ENCODE data around the gene ZNF385C.
"Not testable (repeated sequence)": the region's sequence is repeated elsewhere in the genome, so short reads cannot be mapped to it uniquely, and the experiment has no call there.

Gene ZNF385C

DNA sequence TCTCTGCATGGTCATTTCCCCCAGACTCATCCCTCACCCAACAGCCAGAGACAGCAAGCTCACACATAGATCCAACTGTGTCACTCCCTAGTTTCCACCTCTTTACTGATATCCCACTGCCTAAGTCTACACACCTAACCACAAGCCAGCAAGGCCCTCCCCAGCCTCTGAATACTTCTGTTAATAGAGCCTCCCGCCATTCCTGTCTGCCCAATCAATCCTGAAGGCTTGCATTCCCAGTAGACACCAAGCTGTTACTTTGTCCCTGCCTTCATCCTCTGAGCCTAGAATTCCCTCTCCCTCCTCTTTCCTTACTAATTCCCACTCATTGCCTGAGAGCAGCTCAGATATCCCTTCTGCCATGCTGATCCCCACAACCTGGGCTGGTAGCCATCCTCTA is 52.6 kb downstream of the ZNF385C start:
- no peak for DNase-seq

DNA sequence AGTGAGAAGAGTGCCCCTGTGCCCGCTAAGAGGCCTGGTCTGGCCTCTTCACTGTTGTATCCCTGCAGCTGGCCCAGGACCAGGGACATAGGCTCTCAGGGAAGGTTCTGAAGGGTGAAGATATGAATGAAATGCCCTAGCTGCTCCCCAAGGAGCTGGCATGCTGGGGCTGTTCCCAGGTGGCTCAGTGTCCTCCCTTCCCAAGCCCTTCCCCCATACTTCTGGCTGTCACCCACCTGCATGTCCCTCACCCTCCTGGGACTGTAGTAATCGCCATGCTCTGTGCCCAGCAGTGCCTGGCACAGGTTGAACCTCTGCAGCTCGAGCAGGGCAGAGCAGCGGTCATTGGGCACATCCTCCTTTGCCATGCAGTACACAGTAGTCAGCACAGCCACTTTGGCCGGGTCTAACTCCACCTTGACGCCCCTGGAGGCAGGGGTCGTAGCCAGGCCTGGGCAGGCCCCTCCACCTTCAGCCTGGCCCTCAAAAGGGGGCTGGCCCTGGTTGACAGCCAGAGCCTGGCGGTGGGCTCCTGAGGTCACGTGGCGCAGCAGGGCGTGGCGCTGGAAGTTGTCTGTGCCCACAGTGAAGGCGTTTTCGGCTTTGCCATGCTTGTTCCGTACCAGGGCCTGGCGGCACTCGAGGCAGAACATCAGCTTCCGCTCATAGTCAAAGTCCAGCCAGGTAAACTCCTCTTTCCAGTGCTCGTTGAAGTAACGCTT is 55.5 kb downstream of the ZNF385C start:
- no peak for DNase-seq

GRCh38 chr17:42041619-42042018 is 56.7 kb downstream of the ZNF385C start:
- DNase-seq, result no peak

DNA sequence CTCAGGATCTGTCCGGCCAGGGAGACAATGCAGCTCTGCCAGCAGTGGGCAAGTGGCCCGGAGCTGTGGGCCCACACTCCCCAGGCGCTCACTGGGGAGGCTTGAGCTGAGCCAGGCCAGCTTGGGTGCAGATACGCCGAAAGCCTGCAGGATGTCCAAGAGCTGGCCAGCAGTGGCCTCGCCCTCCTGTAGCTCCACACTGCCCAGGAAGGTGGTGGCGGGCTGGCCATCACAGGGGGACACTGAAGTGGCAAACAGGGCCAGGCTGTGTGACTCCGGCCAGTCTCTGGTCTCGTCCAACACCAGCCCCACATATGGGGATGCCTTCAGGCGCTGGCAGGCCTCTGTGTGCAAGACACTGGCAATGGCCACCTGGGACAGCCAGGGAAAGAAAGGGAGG is 57.5 kb downstream of the ZNF385C start:
- no peak for DNase-seq

DNA sequence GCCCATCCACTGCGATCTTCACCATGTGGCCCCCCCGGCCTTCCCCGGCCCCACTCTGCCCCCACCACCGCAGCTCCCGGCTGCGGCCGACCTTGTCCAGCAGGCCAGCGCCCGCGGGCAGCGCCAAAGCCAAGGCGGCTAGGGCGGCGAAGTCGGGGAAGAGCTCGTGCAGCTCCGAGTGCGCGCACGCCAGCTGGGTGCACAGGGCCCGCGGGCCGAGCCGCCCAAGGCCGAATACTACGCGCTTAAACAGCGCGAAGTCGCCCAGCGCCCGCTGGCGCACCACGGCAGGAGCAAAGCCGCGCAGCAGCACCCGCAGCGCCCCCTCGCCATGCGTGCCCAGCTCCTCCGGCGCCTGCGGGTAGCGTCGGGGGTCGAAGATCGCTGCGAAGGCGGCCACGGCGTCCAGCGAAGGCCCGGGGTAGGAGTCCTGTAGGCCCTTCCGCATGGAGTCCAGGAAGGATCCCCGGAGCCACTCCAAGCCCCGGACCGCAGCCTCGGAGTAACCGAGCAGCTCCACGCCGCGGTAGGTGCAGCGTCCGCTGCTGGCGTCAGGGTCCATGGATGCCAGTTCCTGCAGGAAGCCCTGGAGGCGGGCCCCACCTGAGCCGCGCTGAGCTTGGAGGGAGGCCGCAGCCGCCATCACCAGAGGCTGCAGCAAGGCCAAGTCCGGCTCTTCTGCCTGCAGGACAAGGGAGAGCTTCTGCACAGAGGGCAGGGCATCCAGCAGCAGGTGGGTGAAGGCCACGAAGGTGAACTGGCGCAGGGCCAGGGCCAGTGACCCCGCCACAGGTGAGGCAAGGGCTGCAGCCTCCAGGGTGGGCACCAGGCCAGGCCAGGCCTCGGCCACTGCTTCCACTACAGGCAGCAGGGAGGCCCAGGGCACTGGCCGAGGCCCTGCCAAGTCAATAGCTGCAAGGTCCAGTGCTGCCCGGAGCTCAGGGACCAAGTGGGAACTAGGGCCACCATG is 58.2 kb downstream of the ZNF385C start:
- no peak for DNase-seq

GRCh38 chr17:42038221-42038973 is 59.9 kb downstream of the ZNF385C start:
- DNase-seq, result no peak

- DNase-seq, result no peak
Measured at GRCh38 chr17:42034059-42034458, 64.2 kb downstream of the ZNF385C start.

- DNase-seq, result no peak
Measured at GRCh38 chr17:42031584-42031983, 66.7 kb downstream of the ZNF385C start.

DNA sequence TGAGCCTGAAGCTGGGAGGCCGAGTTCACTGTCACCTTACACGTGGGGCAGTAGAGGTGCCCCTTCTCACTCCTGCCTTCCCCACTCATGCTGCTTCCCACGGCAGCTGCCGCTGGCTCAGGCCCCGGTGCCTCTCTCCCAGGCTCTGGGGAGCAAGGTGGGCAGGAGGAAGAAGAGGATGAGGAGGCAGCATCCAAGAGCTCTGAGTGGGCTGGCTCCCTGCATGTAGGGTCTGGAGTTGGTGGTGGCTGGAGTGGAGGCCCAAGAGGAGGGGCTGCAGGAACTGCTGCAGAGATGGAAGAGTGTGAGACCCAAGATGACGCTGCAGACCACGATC is 69.5 kb downstream of the ZNF385C start:
- no peak for DNase-seq

DNA sequence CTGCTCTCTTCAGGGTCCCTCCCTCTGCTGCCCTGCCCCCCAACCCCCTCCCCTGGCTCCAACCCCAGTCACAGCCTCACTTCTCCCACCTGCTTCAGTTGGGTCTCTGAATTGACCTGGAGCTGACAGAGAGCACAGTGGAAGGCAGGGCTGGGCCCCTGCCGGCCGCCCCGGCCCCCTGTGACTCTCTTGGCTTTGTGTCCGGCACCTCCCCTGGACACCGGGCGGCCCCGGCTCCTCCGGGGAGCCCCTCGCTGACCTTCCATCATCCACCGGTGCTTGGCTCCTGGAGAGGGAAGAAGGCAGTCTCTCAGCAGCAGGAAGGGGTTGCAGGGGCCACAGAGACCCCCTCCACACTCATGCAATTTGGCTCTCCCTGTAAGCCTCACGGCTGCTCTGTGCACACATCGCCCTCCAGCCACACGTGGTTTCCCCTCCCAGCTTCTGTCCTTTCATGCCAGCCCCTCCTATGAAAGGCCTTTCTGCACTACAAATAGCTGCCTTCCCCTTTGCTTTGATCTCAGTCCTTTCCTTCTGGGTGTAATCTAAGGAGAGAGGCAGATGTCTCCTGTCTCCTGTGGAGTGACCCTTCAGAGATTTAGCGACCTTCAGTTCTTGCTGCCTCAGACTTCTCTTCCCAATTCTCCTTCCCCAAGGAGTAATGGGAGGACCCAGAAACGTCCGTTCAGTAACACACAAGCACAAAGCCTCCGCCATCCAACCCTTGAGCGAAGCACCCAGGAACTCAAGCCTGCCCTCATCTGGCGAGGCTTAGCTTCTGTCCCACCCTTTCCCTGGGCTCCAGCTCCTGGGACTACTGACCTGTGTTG is 70.1 kb downstream of the ZNF385C start:
- no peak for DNase-seq

GRCh38 chr17:42027590-42027889 is 70.7 kb downstream of the ZNF385C start:
- no peak for DNase-seq

GRCh38 chr17:42026857-42027589 is 71.2 kb downstream of the ZNF385C start:
- no peak for DNase-seq

DNA sequence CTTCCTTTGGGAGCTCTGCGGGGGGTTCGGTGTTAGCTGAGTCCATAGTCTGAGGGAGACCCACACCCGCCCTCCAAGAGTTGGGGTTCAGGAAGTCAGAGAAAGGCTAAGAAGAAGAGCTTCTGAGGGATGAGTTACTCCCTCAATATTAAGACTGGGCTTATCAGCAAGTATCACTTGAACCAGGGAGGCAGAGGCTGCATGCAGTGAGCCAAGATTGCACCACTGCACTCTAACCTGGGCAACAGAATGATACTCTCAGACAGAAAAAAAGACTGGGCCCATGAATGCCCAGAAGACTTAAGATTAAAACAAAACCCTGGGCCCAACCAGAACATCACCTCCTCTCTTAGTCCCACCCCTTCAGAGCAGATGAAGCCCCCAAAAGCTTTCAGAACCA is 72.3 kb downstream of the ZNF385C start:
- DNase-seq, result no peak

DNA sequence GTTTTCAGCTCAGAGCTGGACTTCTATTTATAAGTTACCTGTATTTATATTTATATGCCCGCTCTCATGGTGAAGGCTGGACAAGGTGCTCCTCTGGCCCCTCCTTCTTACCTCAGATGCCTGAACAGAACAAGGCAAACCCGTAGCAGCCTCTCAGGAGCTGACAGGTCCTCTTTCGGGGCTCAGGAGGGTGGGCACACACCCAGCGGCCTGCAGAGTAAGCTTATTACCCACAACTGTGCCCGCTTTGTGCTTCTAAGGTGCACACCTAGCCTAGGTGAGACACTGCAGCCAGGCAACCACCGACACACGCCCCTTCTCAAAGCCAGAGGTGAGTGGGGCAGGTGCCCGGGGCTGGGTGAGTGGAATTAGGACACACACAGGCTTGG is 73.1 kb downstream of the ZNF385C start:
- DNase-seq, result no peak

- DNase-seq, result no peak
Measured at GRCh38 chr17:42023524-42024349, 74.5 kb downstream of the ZNF385C start.

DNA sequence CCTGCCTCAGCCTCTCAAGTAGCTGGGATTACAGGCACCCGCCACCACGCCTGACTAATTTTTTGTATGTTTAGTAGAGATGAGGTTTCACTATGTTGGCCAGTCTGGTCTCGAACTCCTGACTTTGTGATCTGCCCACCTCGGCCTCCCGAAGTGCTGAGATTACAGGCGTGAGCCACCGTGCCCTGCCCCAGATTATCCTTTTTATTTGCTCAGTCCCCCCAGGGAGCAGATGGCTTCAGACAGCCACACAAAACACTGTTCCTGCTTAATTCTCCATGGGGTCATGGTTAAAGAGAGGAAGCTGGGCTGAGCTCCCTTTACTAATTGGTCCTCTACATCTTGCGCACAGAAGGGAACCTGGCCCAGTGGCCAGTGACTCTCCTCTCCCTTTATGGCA is 77.4 kb downstream of the ZNF385C start:
- DNase-seq, result not testable (repeated sequence)

GRCh38 chr17:42019509-42020404 is 78.5 kb downstream of the ZNF385C start, which contains the start of gene NKIRAS2:
Gene NKIRAS2, plus strand, starts transcription at chr17:42020090. Its CDS starts 1,488 bp downstream, at chr17:42021578.
- peak; percentile 75 to 84 for DNase-seq

GRCh38 chr17:42018988-42019387 is 79.3 kb downstream of the ZNF385C start:
- DNase-seq, result no peak

DNA sequence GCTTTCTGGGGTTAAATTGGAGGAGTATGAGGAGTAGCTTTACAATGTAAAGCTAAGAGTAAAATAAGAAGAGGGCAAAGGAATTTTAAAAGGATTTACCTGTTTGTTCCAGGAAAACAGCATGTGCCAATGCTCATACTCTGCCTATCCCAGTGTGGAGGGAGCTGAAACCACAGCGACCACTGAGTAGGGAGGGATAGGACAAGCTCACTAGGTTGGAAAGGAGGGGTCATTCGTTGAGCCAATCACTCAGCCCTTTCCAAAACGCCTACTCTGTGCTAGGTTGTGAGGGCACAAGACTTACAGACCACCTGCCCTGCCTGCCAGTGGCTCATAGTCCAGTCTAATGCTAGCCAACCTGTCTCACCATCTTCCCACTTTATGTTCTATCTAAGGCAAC is 79.9 kb downstream of the ZNF385C start:
- DNase-seq, result no peak

GRCh38 chr17:42017866-42018200 is 80.4 kb downstream of the ZNF385C start:
- no peak for DNase-seq

Data from NCI-H187 (cell line).